ENCODE measurements around the gene GFPT2.

DNA sequence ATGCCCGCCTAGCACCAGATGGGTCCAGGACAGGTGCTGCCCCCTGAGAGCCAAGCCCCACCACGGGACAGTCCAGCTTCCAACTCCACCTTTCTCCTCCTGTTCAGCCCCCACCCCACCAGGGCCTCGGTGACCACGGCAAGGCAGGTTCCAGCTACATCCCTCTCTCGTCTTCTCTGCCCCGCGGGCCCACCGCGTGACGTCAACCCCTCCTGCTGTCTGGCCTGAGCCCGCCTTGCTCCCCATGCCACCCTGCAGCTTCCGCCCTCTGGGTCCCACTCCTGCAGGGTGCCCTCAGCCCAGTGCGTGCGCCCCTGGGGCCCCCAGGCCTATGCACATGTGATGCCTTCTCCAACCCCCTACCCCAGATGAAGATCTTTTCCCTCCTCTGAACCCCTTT lies 6.8 kb downstream of the GFPT2 start:
- TF ChIP-seq, protein P1, sequence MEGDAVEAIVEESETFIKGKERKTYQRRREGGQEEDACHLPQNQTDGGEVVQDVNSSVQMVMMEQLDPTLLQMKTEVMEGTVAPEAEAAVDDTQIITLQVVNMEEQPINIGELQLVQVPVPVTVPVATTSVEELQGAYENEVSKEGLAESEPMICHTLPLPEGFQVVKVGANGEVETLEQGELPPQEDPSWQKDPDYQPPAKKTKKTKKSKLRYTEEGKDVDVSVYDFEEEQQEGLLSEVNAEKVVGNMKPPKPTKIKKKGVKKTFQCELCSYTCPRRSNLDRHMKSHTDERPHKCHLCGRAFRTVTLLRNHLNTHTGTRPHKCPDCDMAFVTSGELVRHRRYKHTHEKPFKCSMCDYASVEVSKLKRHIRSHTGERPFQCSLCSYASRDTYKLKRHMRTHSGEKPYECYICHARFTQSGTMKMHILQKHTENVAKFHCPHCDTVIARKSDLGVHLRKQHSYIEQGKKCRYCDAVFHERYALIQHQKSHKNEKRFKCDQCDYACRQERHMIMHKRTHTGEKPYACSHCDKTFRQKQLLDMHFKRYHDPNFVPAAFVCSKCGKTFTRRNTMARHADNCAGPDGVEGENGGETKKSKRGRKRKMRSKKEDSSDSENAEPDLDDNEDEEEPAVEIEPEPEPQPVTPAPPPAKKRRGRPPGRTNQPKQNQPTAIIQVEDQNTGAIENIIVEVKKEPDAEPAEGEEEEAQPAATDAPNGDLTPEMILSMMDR (IDR thresholded peaks at IDR 0.05), result no peak
- TF ChIP-seq POLR2A (IDR thresholded peaks at IDR 0.05), result no peak
